Epithelial cell of prostate (primary cell): ENCODE measurements around the gene LCN15.
"Not testable (repeated sequence)": the region's sequence is repeated elsewhere in the genome, so short reads cannot be mapped to it uniquely, and the experiment has no call there.

Experiments
- DNase-seq: peaks from one replicate; pipeline ENCODE4 v3.0.0-alpha.2; 2011; ENCODE audit warnings: low read depth, low spot score
- H3K27ac ChIP-seq: fragments of 450-650 bp; 2 replicates; pipeline ENCODE4 v1.5.1; 2017; ENCODE audit warnings: mild to moderate bottlenecking

The LCN15 gene

GRCh38 chr9:136795000-136795348 lies 30.7 kb upstream of the LCN15 start:
- DNase-seq = no peak
- no peak overlapping the region for H3K27ac ChIP-seq

GRCh38 chr9:136794281-136794999 lies 30.1 kb upstream of the LCN15 start:
- DNase-seq = no peak
- no peak overlapping the region for H3K27ac ChIP-seq

- no peak for DNase-seq
- no peak overlapping the region for H3K27ac ChIP-seq
Observed at GRCh38 chr9:136793086-136793946, 29.0 kb upstream of the LCN15 start.

- DNase-seq = no peak
- H3K27ac ChIP-seq = peak overlapping the region; percentile 91
Observed at GRCh38 chr9:136792321-136793085, 28.2 kb upstream of the LCN15 start.

- H3K27ac ChIP-seq = peak overlapping the region; percentile 91
- peak; percentile 57 for DNase-seq
Observed at GRCh38 chr9:136791516-136792276, 27.4 kb upstream of the LCN15 start.

GRCh38 chr9:136790640-136791515 lies 26.6 kb upstream of the LCN15 start, which contains the start of gene TMEM141:
TMEM141 (plus strand) TSS chr9:136791344; CDS start chr9:136791371, 27 bp downstream.
- peak; percentile 91 for DNase-seq
- H3K27ac ChIP-seq = peak within 1 kb of the TSS; percentile 91

GRCh38 chr9:136789523-136789937 lies 25.2 kb upstream of the LCN15 start:
- H3K27ac ChIP-seq = no peak overlapping the region
- no peak for DNase-seq

GRCh38 chr9:136788644-136789522 lies 24.6 kb upstream of the LCN15 start:
- DNase-seq = not testable (repeated sequence)

GRCh38 chr9:136787690-136788400 lies 23.5 kb upstream of the LCN15 start:
- H3K27ac ChIP-seq = no peak overlapping the region
- no peak for DNase-seq

More at GRCh38 chr9:136788644-136789522, 24.6 kb upstream of the LCN15 start:
- H3K27ac ChIP-seq = not testable (repeated sequence)

GRCh38 chr9:136786983-136787382 lies 22.7 kb upstream of the LCN15 start:
- DNase-seq, H3K27ac ChIP-seq: not testable (repeated sequence)

GRCh38 chr9:136786451-136786850 lies 22.1 kb upstream of the LCN15 start:
- no peak overlapping the region for H3K27ac ChIP-seq
- no peak for DNase-seq

- not testable (repeated sequence) for DNase-seq, H3K27ac ChIP-seq
Observed at GRCh38 chr9:136785565-136786355, 21.4 kb upstream of the LCN15 start.

GRCh38 chr9:136784997-136785361 lies 20.7 kb upstream of the LCN15 start:
- no peak for DNase-seq
- H3K27ac ChIP-seq = no peak overlapping the region

GRCh38 chr9:136784249-136784996 lies 20.1 kb upstream of the LCN15 start:
- DNase-seq = no peak
- no peak overlapping the region for H3K27ac ChIP-seq

- no peak overlapping the region for H3K27ac ChIP-seq
Observed at GRCh38 chr9:136782452-136782851, 18.1 kb upstream of the LCN15 start.

GRCh38 chr9:136779808-136780207 lies 15.5 kb upstream of the LCN15 start:
- H3K27ac ChIP-seq = no peak overlapping the region
- no peak for DNase-seq

More at GRCh38 chr9:136782452-136782851, 18.1 kb upstream of the LCN15 start:
- DNase-seq = no peak
